GM19238 (cell line): ENCODE measurements around the gene MRPL28.

Experiments
- DNase-seq: peaks from one replicate; pipeline ENCODE4 v3.0.0; 2011; ENCODE audit warnings: low spot score; ENCODE audit not compliant: insufficient read length

MRPL28 gene

DNA sequence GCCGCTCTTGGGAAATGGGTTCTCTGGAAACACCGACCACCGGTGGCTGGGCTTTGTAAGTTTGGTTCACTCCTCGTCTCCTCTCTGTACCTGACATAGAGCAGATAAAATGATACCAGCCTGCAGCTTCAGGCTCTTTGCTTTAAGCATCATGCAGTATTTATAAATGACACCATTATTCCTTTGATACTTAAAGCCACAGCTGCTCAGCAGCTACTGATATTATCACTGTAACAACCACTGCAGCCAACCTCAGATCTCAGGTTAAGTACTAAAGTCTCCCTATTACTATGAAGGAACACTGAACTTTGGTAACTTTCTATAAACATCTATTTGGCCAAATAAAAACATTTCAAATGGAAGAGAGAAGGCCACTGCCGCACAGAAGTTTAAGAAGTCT lies 52.8 kb downstream of the MRPL28 start:
- DNase-seq, result no peak
